CD14-positive monocyte (primary cell): ENCODE measurements around the gene CECR2. TPM values are rescaled to one million over a fixed set of nuclear protein-coding genes. Genes with fewer than 3 reads are reported as not detected.

Source experiments
- DNase-seq, 3 donors: peaks; one replicate each; pipeline ENCODE4 v3.0.0-alpha.2; 2011 to 2022
- H2AFZ ChIP-seq: 2 replicates; pipeline ENCODE4 v1.6.0; 2012; ENCODE audit warnings: mild to moderate bottlenecking, low read depth, low read length, inconsistent platforms; ENCODE audit not compliant: insufficient read depth, poor library complexity, severe bottlenecking
- H3K27ac ChIP-seq, 2 donors: 1 replicate in 1 of 2; 2 replicates in 1 of 2; pipeline ENCODE4 v1.5.1; 2012 to 2013; ENCODE audit warnings: low read length in 2 of 2, control low read depth in 1 of 2, inconsistent platforms in 1 of 2, low read depth in 1 of 2, mild to moderate bottlenecking in 1 of 2
- H3K27me3 ChIP-seq, 2 donors: one replicate each; pipeline versions ENCODE4 v1.6.0 to v1.6.1; 2011 to 2013; ENCODE audit warnings: low read length in 2 of 2; ENCODE audit not compliant: control insufficient read depth in 2 of 2, insufficient read depth in 2 of 2
- H3K36me3 ChIP-seq, 2 donors: replicated peaks in 1 of 2; 1 replicate in 1 of 2; 2 replicates in 1 of 2; pipeline versions ENCODE4 v1.5.1 to v1.6.1; 2012 to 2013; ENCODE audit warnings: low read length in 2 of 2, control low read depth in 1 of 2, inconsistent platforms in 1 of 2, mild to moderate bottlenecking in 1 of 2; ENCODE audit not compliant: insufficient read depth in 2 of 2, control insufficient read depth in 1 of 2
- H3K4me1 ChIP-seq, 2 donors: 1 replicate in 1 of 2; 2 replicates in 1 of 2; pipeline versions ENCODE4 v1.5.1 to v1.6.1; 2012 to 2013; ENCODE audit warnings: low read length in 2 of 2, control low read depth in 1 of 2, inconsistent platforms in 1 of 2, mild to moderate bottlenecking in 1 of 2, moderate library complexity in 1 of 2; ENCODE audit not compliant: insufficient read depth in 2 of 2, control insufficient read depth in 1 of 2
- H3K4me2 ChIP-seq: replicated peaks from 2 replicates; pipeline ENCODE3; 2012; ENCODE audit warnings: low read length, moderate library complexity, mild to moderate bottlenecking; ENCODE audit not compliant: poor library complexity, severe bottlenecking; ENCODE audit errors: extremely low read depth
- H3K4me3 ChIP-seq, 3 experiments: fragments of 200-600 bp in 1 of 3; sonication (generic) in 1 of 3; replicated peaks in 1 of 3; 1 replicate in 2 of 3; 2 replicates in 1 of 3; pipeline ENCODE4 v1.5.1; 2011 to 2013; ENCODE audit warnings: low read length in 3 of 3, mild to moderate bottlenecking in 3 of 3, control low read depth in 2 of 3, low read depth in 2 of 3, inconsistent platforms in 1 of 3, moderate library complexity in 1 of 3
- H3K79me2 ChIP-seq: 2 replicates; pipeline ENCODE4 v1.6.0; 2012; ENCODE audit warnings: mild to moderate bottlenecking, control low read depth, inconsistent platforms, low read length, moderate library complexity; ENCODE audit not compliant: insufficient read depth
- H3K9ac ChIP-seq: 2 replicates; pipeline ENCODE4 v1.6.0; 2017; ENCODE audit warnings: low read length, mild to moderate bottlenecking; ENCODE audit not compliant: insufficient read depth, poor library complexity, severe bottlenecking
- H3K9me3 ChIP-seq, 2 donors: replicated peaks in 1 of 2; 1 replicate in 1 of 2; 2 replicates in 1 of 2; pipeline versions ENCODE4 v1.5.1 to v1.6.1; 2012 to 2013; ENCODE audit warnings: low read length in 2 of 2, control low read depth in 1 of 2; ENCODE audit not compliant: control insufficient read depth in 1 of 2, insufficient read depth in 1 of 2
- H4K20me1 ChIP-seq: 2 replicates; pipeline ENCODE4 v1.6.0; 2012; ENCODE audit warnings: mild to moderate bottlenecking, low read length, control low read depth, moderate library complexity; ENCODE audit not compliant: insufficient read depth
- H3K27ac Mint-ChIP-seq, 7 donors: one replicate each; pipeline ENCODE4 v1.8.0; 2020; ENCODE audit warnings: mild to moderate bottlenecking in 7 of 7, mixed read lengths in 7 of 7, moderate library complexity in 6 of 7, inconsistent platforms in 2 of 7
- H3K27me3 Mint-ChIP-seq, 3 donors: one replicate each; pipeline ENCODE4 v1.8.0; 2021 to 2022; ENCODE audit warnings: low read depth in 3 of 3, mild to moderate bottlenecking in 3 of 3, mixed read lengths in 3 of 3, moderate library complexity in 3 of 3, inconsistent platforms in 1 of 3
- H3K36me3 Mint-ChIP-seq, 2 donors: one replicate each; pipeline ENCODE4 v1.8.0; 2020; ENCODE audit warnings: mixed read lengths in 2 of 2, inconsistent platforms in 1 of 2, mild to moderate bottlenecking in 1 of 2
- H3K4me1 Mint-ChIP-seq: one replicate; pipeline ENCODE4 v1.8.0; 2020; ENCODE audit warnings: mild to moderate bottlenecking, mixed read lengths
- H3K4me3 Mint-ChIP-seq, 2 donors: one replicate each; pipeline ENCODE4 v1.8.0; 2020; ENCODE audit warnings: mild to moderate bottlenecking in 2 of 2, mixed read lengths in 2 of 2, moderate library complexity in 1 of 2
- H3K9me3 Mint-ChIP-seq, 7 donors: one replicate each; pipeline ENCODE4 v1.8.0; 2020 to 2022; ENCODE audit warnings: mixed read lengths in 7 of 7, mild to moderate bottlenecking in 6 of 7, moderate library complexity in 6 of 7, inconsistent platforms in 2 of 7
- WGBS: methylation state at CpG from one replicate; pipeline ENCODE4 v1.1.5; 2013; ENCODE audit warnings: missing lambda C conversion rate; ENCODE audit not compliant: insufficient coverage; 5-methylcytosine and 5-hydroxymethylcytosine counted together
- intact Hi-C, 2 donors: fragments of 100-400 bp; cut with micrococcal nuclease; formaldehyde crosslinking; loops; one replicate each; pipeline versions ENCODE4 v1.15.0 to v1.15.1; 2023
- polyA plus RNA-seq, 3 donors: library from polyadenylated mRNA; depleted of rRNA in 1 of 3; unstranded in 2 of 3; stranded (reverse) in 1 of 3; fragments of 300-500 nt in 2 of 3; fragments of >200 nt in 1 of 3; fragmentation: Illumina TruSeq in 2 of 3; gene quantifications; 1 replicate in 2 of 3; 2 replicates in 1 of 3; pipeline ENCODE4 v1.2.3, GENCODE V29; 2012 to 2021
- TF ChIP-seq, protein P1 (sequence below): fragments of 200-600 bp; IDR thresholded peaks from one replicate; pipeline ENCODE4 v1.8.0; 2022; ENCODE audit warnings: antibody characterized with exemption, mild to moderate bottlenecking

The CECR2 gene
- polyA plus RNA-seq, 3 donors = 0.02 to 0.29 (median 0.24) TPM

- Histone ChIP-seq H3K4me3 (no peak overlapping the region), H3K27me3 (no peaks in the 10 kb centered on the region), H3K27ac (no peak overlapping the region), H3K4me1 (no peaks in the 10 kb centered on the region), H4K20me1 (no peaks in the 10 kb centered on the region), H2AFZ (no peak overlapping the region), H3K79me2 (no peaks in the 10 kb centered on the region), H3K9ac (no peak overlapping the region), H3K36me3 (no peaks in the 10 kb centered on the region), H3K4me2 (no peak overlapping the region), H3K9me3 (no peaks in the 10 kb centered on the region)
- intact Hi-C loops = no loop called here
- H3K27me3 Mint-ChIP-seq = peaks cover 4 to 19% (median 5%) of the 10 kb centered on the region in 3 donors
- no peaks in the 10 kb centered on the region for H3K36me3 Mint-ChIP-seq
- no peaks in the 10 kb centered on the region for H3K4me1 Mint-ChIP-seq
- H3K9me3 Mint-ChIP-seq = no peaks in the 10 kb centered on the region
- no peak overlapping the region for H3K4me3 Mint-ChIP-seq
- TF ChIP-seq, protein P1, sequence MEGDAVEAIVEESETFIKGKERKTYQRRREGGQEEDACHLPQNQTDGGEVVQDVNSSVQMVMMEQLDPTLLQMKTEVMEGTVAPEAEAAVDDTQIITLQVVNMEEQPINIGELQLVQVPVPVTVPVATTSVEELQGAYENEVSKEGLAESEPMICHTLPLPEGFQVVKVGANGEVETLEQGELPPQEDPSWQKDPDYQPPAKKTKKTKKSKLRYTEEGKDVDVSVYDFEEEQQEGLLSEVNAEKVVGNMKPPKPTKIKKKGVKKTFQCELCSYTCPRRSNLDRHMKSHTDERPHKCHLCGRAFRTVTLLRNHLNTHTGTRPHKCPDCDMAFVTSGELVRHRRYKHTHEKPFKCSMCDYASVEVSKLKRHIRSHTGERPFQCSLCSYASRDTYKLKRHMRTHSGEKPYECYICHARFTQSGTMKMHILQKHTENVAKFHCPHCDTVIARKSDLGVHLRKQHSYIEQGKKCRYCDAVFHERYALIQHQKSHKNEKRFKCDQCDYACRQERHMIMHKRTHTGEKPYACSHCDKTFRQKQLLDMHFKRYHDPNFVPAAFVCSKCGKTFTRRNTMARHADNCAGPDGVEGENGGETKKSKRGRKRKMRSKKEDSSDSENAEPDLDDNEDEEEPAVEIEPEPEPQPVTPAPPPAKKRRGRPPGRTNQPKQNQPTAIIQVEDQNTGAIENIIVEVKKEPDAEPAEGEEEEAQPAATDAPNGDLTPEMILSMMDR = no peak
- DNase-seq = no peak
- no peak overlapping the region for H3K27ac Mint-ChIP-seq
These were observed 33.0 kb downstream of the CECR2 start for GRCh38 chr22:17402293-17402692.

DNA sequence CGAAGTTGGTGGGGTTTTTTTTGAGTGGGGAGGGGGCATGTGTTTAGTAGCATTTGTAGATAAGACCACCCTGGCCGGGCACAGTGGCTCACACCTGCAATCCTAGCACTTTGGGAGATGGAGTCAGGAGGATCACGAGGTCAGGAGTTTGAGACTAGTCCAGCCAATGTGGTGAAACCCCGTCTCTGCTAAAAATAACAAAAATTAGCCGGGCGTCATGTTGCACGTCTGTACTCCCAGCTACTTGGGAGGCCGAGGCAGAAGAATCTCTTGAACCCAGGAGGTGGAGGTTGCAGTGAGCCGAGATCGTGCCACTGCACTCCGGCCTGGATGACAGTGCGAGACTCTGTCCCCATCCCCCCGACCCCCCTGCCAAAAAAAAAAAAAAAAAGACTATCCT, 34.6 kb downstream of the CECR2 start:
- no peaks in the 10 kb centered on the region for H3K36me3 ChIP-seq
- intact Hi-C loops = no loop called here
- no peak overlapping the region for H2AFZ ChIP-seq
- Mint-ChIP-seq H3K9me3 (no peaks in the 10 kb centered on the region), H3K27me3 (peaks cover 4 to 21% (median 8%) of the 10 kb centered on the region in 3 donors), H3K36me3 (no peaks in the 10 kb centered on the region), H3K4me3 (no peak overlapping the region), H3K27ac (no peak overlapping the region), H3K4me1 (no peaks in the 10 kb centered on the region)
- H3K9ac ChIP-seq = no peak overlapping the region
- no peaks in the 10 kb centered on the region for H4K20me1 ChIP-seq
- 98% methylated on average over 7 of the region's 13 CpGs for WGBS
- no peak for DNase-seq
- no peak overlapping the region for H3K4me3 ChIP-seq
- H3K27ac ChIP-seq = no peak overlapping the region
- H3K4me1 ChIP-seq = no peaks in the 10 kb centered on the region
- TF ChIP-seq, protein P1 = no peak
- H3K27me3 ChIP-seq = peaks cover 0 to 2% of the 10 kb centered on the region in 2 donors
- no peaks in the 10 kb centered on the region for H3K9me3 ChIP-seq
- H3K79me2 ChIP-seq = no peaks in the 10 kb centered on the region
- H3K4me2 ChIP-seq = no peak overlapping the region
